Trophoblast cell (in vitro differentiated cells and primary cell): ENCODE results near the gene RBM20.

Experiments
- DNase-seq, 2 donors: peaks; one replicate each; pipeline ENCODE4 v3.0.0-alpha.2; 2016
- H2AFZ ChIP-seq: 2 replicates; pipeline ENCODE4 v1.6.1; 2013; ENCODE audit warnings: low read length, moderate library complexity, mild to moderate bottlenecking; ENCODE audit not compliant: insufficient read depth, poor library complexity
- H2AK5ac ChIP-seq: 2 replicates; pipeline ENCODE4 v1.6.1; 2013; ENCODE audit warnings: mild to moderate bottlenecking, low read length
- H2BK120ac ChIP-seq: 2 replicates; pipeline ENCODE4 v1.6.1; 2013; ENCODE audit warnings: low read length, mild to moderate bottlenecking, moderate library complexity; ENCODE audit not compliant: insufficient read depth, poor library complexity
- H2BK12ac ChIP-seq: 2 replicates; pipeline ENCODE4 v1.6.1; 2013; ENCODE audit warnings: mild to moderate bottlenecking, low read length, moderate library complexity
- H2BK5ac ChIP-seq: 2 replicates; pipeline ENCODE4 v1.6.1; 2013; ENCODE audit warnings: low read length, low read depth, moderate library complexity, mild to moderate bottlenecking; ENCODE audit not compliant: poor library complexity
- H3K14ac ChIP-seq: 2 replicates; pipeline ENCODE4 v1.6.1; 2013; ENCODE audit warnings: mild to moderate bottlenecking, low read length
- H3K18ac ChIP-seq: 2 replicates; pipeline ENCODE4 v1.6.1; 2013; ENCODE audit warnings: mild to moderate bottlenecking, low read length
- H3K23ac ChIP-seq: 2 replicates; pipeline ENCODE4 v1.6.1; 2013; ENCODE audit warnings: low read length
- H3K27ac ChIP-seq: 2 replicates; pipeline ENCODE4 v1.5.1; 2013; ENCODE audit warnings: low read depth, mild to moderate bottlenecking, inconsistent platforms, low read length, moderate library complexity
- H3K27me3 ChIP-seq: 2 replicates; pipeline ENCODE4 v1.6.1; 2013; ENCODE audit warnings: inconsistent platforms, mild to moderate bottlenecking, low read length, moderate library complexity; ENCODE audit not compliant: insufficient read depth
- H3K36me3 ChIP-seq, 2 experiments: 1 replicate in 1 of 2; 2 replicates in 1 of 2; pipeline ENCODE4 v1.6.1; 2013; ENCODE audit warnings: low read length in 2 of 2, mild to moderate bottlenecking in 2 of 2, moderate library complexity in 1 of 2; ENCODE audit not compliant: insufficient read depth in 2 of 2, control insufficient read depth in 1 of 2
- H3K4ac ChIP-seq: 2 replicates; pipeline ENCODE4 v1.6.1; 2013; ENCODE audit warnings: low read depth, mild to moderate bottlenecking, low read length, moderate library complexity
- H3K4me1 ChIP-seq, 2 experiments: 1 replicate in 1 of 2; 2 replicates in 1 of 2; pipeline ENCODE4 v1.6.1; 2013; ENCODE audit warnings: low read length in 2 of 2, mild to moderate bottlenecking in 2 of 2, moderate library complexity in 1 of 2; ENCODE audit not compliant: insufficient read depth in 2 of 2, control insufficient read depth in 1 of 2
- H3K4me2 ChIP-seq: 2 replicates; pipeline ENCODE4 v1.6.1; 2013; ENCODE audit warnings: inconsistent platforms, mild to moderate bottlenecking, low read length, moderate library complexity
- H3K4me3 ChIP-seq: 2 replicates; pipeline ENCODE4 v1.5.1; 2013; ENCODE audit warnings: mild to moderate bottlenecking, low read depth, low read length, inconsistent platforms
- H3K79me1 ChIP-seq: one replicate; pipeline ENCODE4 v1.6.1; 2013; ENCODE audit warnings: low read length
- H3K79me2 ChIP-seq: 2 replicates; pipeline ENCODE4 v1.6.1; 2013; ENCODE audit warnings: low read length, mild to moderate bottlenecking; ENCODE audit not compliant: control insufficient read depth, insufficient read depth, poor library complexity
- H3K9ac ChIP-seq: 2 replicates; pipeline ENCODE4 v1.6.1; 2013; ENCODE audit warnings: mild to moderate bottlenecking, low read length
- H3K9me3 ChIP-seq: 2 replicates; pipeline ENCODE4 v1.6.1; 2013; ENCODE audit warnings: low read depth, mild to moderate bottlenecking, control low read depth, inconsistent platforms, low read length; ENCODE audit not compliant: insufficient read depth
- H4K12ac ChIP-seq: 2 replicates; pipeline ENCODE4 v1.6.1; 2013; ENCODE audit warnings: low read depth, mild to moderate bottlenecking, low read length, moderate library complexity
- H4K8ac ChIP-seq: 2 replicates; pipeline ENCODE4 v1.6.1; 2013; ENCODE audit warnings: low read depth, mild to moderate bottlenecking, low read length, moderate library complexity
- H4K91ac ChIP-seq: one replicate; pipeline ENCODE4 v1.6.1; 2013; ENCODE audit warnings: low read depth, mild to moderate bottlenecking, low read length, moderate library complexity
- whole genome bisulfite sequencing: extraction: QIAGEN DNeasy Blood & Tissue Kit; methylation state at CpG from one replicate; pipeline ENCODE4 v1.1.7; 2013; ENCODE audit warnings: missing lambda C conversion rate; ENCODE audit not compliant: insufficient read length, insufficient coverage; ENCODE audit errors: extremely low coverage; 5-methylcytosine and 5-hydroxymethylcytosine counted together

The RBM20 gene

GRCh38 chr10:110820321-110820814 is 176.2 kb downstream of the RBM20 start:
- Histone ChIP-seq H3K27ac (no peak overlapping the region), H3K27me3 (no peaks in the 10 kb centered on the region), H3K9me3 (no peaks in the 10 kb centered on the region), H3K4me3 (no peak overlapping the region), H3K4ac (no peak overlapping the region), H2BK120ac (no peak overlapping the region), H3K14ac (no peak overlapping the region), H3K79me2 (no peaks in the 10 kb centered on the region), H4K91ac (peak overlapping the region; percentile 15), H2AFZ (no peak overlapping the region), H4K12ac (no peak overlapping the region), H3K18ac (no peak overlapping the region), H3K4me2 (no peak overlapping the region), H2BK5ac (no peak overlapping the region), H3K4me1 (peaks cover 23 to 36% of the 10 kb centered on the region in 2 experiments), H3K79me1 (peaks cover 16% of the 10 kb centered on the region), H3K36me3 (no peaks in the 10 kb centered on the region), H3K9ac (no peak overlapping the region), H2BK12ac (peak overlapping the region; percentile 32), H3K23ac (no peak overlapping the region), H2AK5ac (no peak overlapping the region), H4K8ac (no peak overlapping the region)
- WGBS, result no CpG with 5 or more reads among the region's 8 CpGs
- no peak for DNase-seq

GRCh38 chr10:110821508-110821907 is 177.4 kb downstream of the RBM20 start:
- H2BK120ac ChIP-seq, result peak overlapping the region; percentile 10
- peak overlapping the region; percentile 72 for H2BK12ac ChIP-seq
- peaks cover 23 to 36% of the 10 kb centered on the region in 2 experiments for H3K4me1 ChIP-seq
- no CpG with 5 or more reads among the region's 7 CpGs for WGBS
- no peaks in the 10 kb centered on the region for H3K79me2 ChIP-seq
- H3K23ac ChIP-seq, result no peak overlapping the region
- H3K36me3 ChIP-seq, result no peaks in the 10 kb centered on the region
- no peak overlapping the region for H3K4me2 ChIP-seq
- H2BK5ac ChIP-seq, result peak overlapping the region; percentile 23
- peak overlapping the region; percentile 45 for H2AK5ac ChIP-seq
- H3K4ac ChIP-seq, result no peak overlapping the region
- peak overlapping the region; percentile 41 for H4K91ac ChIP-seq
- H4K8ac ChIP-seq, result no peak overlapping the region
- no peak overlapping the region for H3K9ac ChIP-seq
- DNase-seq, result no peak
- H3K79me1 ChIP-seq, result peaks cover 16% of the 10 kb centered on the region
- no peak overlapping the region for H3K4me3 ChIP-seq
- H3K27ac ChIP-seq, result no peak overlapping the region
- no peak overlapping the region for H3K18ac ChIP-seq
- no peak overlapping the region for H2AFZ ChIP-seq
- H3K27me3 ChIP-seq, result no peaks in the 10 kb centered on the region
- H3K14ac ChIP-seq, result peak overlapping the region; percentile 36
- no peak overlapping the region for H4K12ac ChIP-seq
- H3K9me3 ChIP-seq, result no peaks in the 10 kb centered on the region

GRCh38 chr10:110822035-110822711 is 178.0 kb downstream of the RBM20 start:
- peak overlapping the region; percentile 41 for H4K91ac ChIP-seq
- H2BK5ac ChIP-seq, result peak overlapping the region; percentile 18
- peaks cover 16% of the 10 kb centered on the region for H3K79me1 ChIP-seq
- H3K14ac ChIP-seq, result no peak overlapping the region
- H2BK12ac ChIP-seq, result peak overlapping the region; percentile 21
- no peaks in the 10 kb centered on the region for H3K79me2 ChIP-seq
- H3K4me2 ChIP-seq, result peak overlapping the region; percentile 47
- no peaks in the 10 kb centered on the region for H3K27me3 ChIP-seq
- no peak overlapping the region for H3K4me3 ChIP-seq
- H3K23ac ChIP-seq, result no peak overlapping the region
- H2AFZ ChIP-seq, result no peak overlapping the region
- H3K36me3 ChIP-seq, result no peaks in the 10 kb centered on the region
- peak in 1 of 2 donors; percentile 53 for DNase-seq
- peak overlapping the region; percentile 37 for H3K27ac ChIP-seq
- H3K9me3 ChIP-seq, result no peaks in the 10 kb centered on the region
- no peak overlapping the region for H4K12ac ChIP-seq
- WGBS, result no CpG with 5 or more reads among the region's 4 CpGs
- H4K8ac ChIP-seq, result no peak overlapping the region
- no peak overlapping the region for H3K18ac ChIP-seq
- no peak overlapping the region for H2BK120ac ChIP-seq
- H2AK5ac ChIP-seq, result no peak overlapping the region
- no peak overlapping the region for H3K9ac ChIP-seq
- H3K4ac ChIP-seq, result no peak overlapping the region
- H3K4me1 ChIP-seq, result peaks cover 23 to 36% of the 10 kb centered on the region in 2 experiments

- Histone ChIP-seq H2AK5ac (no peak overlapping the region), H3K4ac (no peak overlapping the region), H3K36me3 (no peaks in the 10 kb centered on the region), H2BK5ac (peak overlapping the region; percentile 58), H4K12ac (no peak overlapping the region), H3K14ac (no peak overlapping the region), H3K79me2 (no peaks in the 10 kb centered on the region), H3K9ac (no peak overlapping the region), H3K4me1 (peaks cover 23 to 38% of the 10 kb centered on the region in 2 experiments), H3K4me3 (no peak overlapping the region), H2BK120ac (peak overlapping the region; percentile 37), H2AFZ (no peak overlapping the region), H2BK12ac (peak overlapping the region; percentile 15), H3K27ac (peak overlapping the region; percentile 61), H3K18ac (no peak overlapping the region), H3K79me1 (peaks cover 16% of the 10 kb centered on the region), H4K8ac (no peak overlapping the region), H3K9me3 (no peaks in the 10 kb centered on the region), H3K4me2 (peak overlapping the region; percentile 47), H4K91ac (peak overlapping the region; percentile 20), H3K23ac (no peak overlapping the region), H3K27me3 (no peaks in the 10 kb centered on the region)
- peak; percentile 94 to 99 for DNase-seq
- WGBS, result no CpG with 5 or more reads among the region's 8 CpGs
Observed at GRCh38 chr10:110822712-110823311, 178.7 kb downstream of the RBM20 start.
